Mononuclear cell (primary cell): ENCODE measurements around the gene DNAJB6. TPM values are rescaled to one million over a fixed set of nuclear protein-coding genes. Genes with fewer than 3 reads are reported as not detected.

Source experiments
- H3K27me3 ChIP-seq: 2 replicates; pipeline ENCODE4 v1.6.0; 2011; ENCODE audit warnings: low read length, control low read depth; ENCODE audit not compliant: insufficient read depth
- H3K4me1 ChIP-seq: 2 replicates; pipeline ENCODE4 v1.5.1; 2011; ENCODE audit warnings: mild to moderate bottlenecking, low read length, control low read depth; ENCODE audit not compliant: insufficient read depth
- H3K4me3 ChIP-seq: 2 replicates; pipeline ENCODE4 v1.5.1; 2011; ENCODE audit warnings: mild to moderate bottlenecking, low read length, moderate library complexity
- H3K9me3 ChIP-seq: 2 replicates; pipeline ENCODE4 v1.5.1; 2011; ENCODE audit warnings: low read depth, mild to moderate bottlenecking, control low read depth, low read length
- total RNA-seq: library from RNA; depleted of rRNA; stranded (reverse); fragments of >200 nt; gene quantifications from one replicate; pipeline ENCODE4 v1.2.3, GENCODE V29; 2012

Gene DNAJB6
- total RNA-seq, 1 donor: 224 TPM

DNA sequence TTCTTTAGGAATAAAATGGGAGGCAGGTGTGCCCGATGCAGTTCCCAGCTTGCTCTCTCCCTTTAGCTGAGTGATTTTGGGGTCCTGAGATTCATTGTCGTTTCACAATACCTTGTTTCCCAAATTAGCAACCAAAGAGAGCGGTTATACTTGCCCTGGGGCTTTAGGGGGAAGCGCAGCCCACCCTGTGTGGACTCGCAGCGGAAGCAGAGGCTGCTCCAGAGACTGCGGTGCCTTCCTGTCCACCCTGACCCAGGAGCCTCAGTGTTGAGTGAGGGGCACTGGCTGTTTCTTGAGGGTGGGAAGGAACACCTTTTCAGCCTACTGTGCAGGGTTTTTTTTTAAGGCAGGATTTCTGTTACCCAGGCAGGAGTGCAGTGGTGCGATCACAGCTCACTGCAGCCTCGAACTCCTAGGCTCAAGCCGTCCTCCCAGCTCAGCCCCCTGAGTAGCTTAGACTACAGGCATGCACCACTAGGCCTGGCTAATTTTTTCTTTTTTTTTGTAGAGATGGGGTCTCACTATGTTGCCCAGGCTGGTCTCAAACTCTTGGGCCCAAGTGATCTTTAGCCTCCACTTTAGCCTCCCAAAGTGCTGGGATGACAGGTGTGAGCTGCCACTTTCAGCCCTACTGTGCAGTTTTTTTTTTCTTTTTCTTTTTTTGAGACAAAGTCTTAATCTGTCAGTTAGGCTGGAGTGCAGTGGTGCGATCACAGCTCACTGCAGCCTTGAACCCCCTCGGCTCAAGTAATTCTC lies 67.0 kb downstream of the DNAJB6 start:
- Histone ChIP-seq H3K9me3 (no peaks in the 10 kb centered on the region), H3K4me3 (no peak overlapping the region), H3K4me1 (peaks cover 13% of the 10 kb centered on the region), H3K27me3 (no peaks in the 10 kb centered on the region)

GRCh38 chr7:157404845-157405481 lies 68.2 kb downstream of the DNAJB6 start:
- Histone ChIP-seq H3K27me3 (no peaks in the 10 kb centered on the region), H3K9me3 (no peaks in the 10 kb centered on the region), H3K4me3 (no peak overlapping the region), H3K4me1 (peaks cover 11% of the 10 kb centered on the region)

- no peaks in the 10 kb centered on the region for H3K9me3 ChIP-seq
- no peak overlapping the region for H3K4me3 ChIP-seq
- H3K27me3 ChIP-seq: no peaks in the 10 kb centered on the region
- H3K4me1 ChIP-seq: peaks cover 11% of the 10 kb centered on the region
These were observed 68.7 kb downstream of the DNAJB6 start for GRCh38 chr7:157405501-157405900.

- no peak overlapping the region for H3K4me3 ChIP-seq
These were observed 69.4 kb downstream of the DNAJB6 start for GRCh38 chr7:157405914-157406810.

GRCh38 chr7:157406971-157407370 lies 70.2 kb downstream of the DNAJB6 start:
- peaks cover 5% of the 10 kb centered on the region for H3K4me1 ChIP-seq
- no peak overlapping the region for H3K4me3 ChIP-seq
- no peaks in the 10 kb centered on the region for H3K9me3 ChIP-seq
- H3K27me3 ChIP-seq: no peaks in the 10 kb centered on the region

More at GRCh38 chr7:157405914-157406810, 69.4 kb downstream of the DNAJB6 start:
- Histone ChIP-seq H3K9me3 (no peaks in the 10 kb centered on the region), H3K27me3 (no peaks in the 10 kb centered on the region), H3K4me1 (peaks cover 11% of the 10 kb centered on the region)

DNA sequence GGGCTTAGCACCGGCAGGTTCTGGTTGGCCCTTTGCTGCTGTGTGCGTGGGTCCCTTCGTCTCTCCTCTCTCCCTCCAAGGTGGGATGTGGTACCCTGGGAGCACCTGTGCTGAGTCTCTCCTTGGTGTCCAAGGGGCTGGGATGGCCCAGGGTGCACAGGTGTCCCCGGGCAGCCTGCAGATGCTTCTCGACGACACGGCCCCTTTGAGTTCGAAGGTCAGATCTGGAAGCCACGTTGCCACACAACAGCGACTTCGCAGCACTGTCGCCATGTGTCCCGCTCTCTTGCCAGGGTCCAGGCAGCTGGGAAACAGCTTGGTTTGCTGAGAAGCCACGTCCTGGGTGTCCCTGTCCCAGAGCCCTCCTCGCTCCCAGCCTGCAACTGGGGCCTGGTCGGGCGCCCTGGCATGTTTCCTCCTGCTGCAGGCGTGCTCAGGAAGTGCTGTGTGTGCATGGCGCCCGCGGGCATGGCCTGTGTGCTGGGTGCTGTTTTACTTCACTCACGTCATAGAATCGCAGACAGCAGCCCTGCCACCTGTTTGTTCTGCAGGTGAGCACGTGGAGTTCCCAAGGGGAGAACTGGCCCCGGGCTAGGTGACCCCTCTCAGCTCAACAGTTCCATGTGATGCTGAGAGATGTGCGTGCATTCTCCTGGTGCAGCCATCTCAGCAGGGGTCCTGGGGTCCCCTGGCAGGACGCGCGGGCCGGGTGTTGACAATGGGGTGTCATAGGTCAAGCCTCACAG lies 70.9 kb downstream of the DNAJB6 start:
- H3K9me3 ChIP-seq: no peaks in the 10 kb centered on the region
- no peaks in the 10 kb centered on the region for H3K27me3 ChIP-seq
- H3K4me3 ChIP-seq: no peak overlapping the region
- peaks cover 5% of the 10 kb centered on the region for H3K4me1 ChIP-seq

DNA sequence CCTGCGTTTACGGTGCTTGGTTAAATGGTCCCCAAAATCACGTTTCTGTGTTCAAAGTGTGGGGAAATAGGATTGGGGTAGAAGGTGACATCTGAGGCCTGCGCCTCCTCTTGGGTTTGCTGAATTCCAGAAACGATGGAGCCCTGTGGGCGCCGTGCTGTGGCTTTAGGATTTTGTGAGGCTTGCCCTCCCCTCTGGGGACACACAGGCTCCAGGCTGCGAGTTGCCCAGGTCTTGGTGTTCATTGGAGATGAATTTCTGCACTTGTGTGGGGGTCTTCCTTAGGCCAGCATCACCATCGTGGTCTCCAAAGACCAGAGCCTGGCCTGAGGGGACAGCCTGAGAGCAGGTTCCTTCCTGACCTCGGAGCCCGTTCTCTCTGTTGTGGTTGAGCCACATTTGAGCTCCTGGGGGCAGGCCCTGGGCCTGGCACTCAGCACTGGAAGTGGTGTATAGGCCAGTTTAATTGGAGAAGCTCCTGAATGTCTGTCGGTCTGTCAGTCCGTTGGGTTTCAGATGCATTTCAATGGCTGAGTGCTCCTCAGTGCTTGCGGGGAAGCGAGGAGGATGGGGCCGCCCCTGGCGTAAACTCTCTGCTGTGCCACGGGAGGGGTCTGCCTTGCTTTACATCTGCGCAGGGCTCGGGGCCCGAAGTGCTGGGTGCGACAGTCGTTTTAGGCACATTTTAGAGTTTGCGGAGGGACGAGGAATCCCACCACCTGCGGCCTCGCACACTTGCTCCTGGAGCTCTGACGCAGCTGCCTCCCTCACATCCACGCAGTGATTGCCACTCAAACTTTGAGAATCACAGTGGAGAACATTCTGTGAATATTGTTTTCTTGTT lies 71.7 kb downstream of the DNAJB6 start:
- Histone ChIP-seq H3K4me3 (no peak overlapping the region), H3K4me1 (peaks cover 5% of the 10 kb centered on the region), H3K9me3 (no peaks in the 10 kb centered on the region), H3K27me3 (no peaks in the 10 kb centered on the region)

GRCh38 chr7:157409149-157409752 lies 72.4 kb downstream of the DNAJB6 start:
- Histone ChIP-seq H3K4me1 (peaks cover 5% of the 10 kb centered on the region), H3K27me3 (no peaks in the 10 kb centered on the region), H3K4me3 (no peak overlapping the region), H3K9me3 (no peaks in the 10 kb centered on the region)

- Histone ChIP-seq H3K9me3 (no peaks in the 10 kb centered on the region), H3K4me1 (peaks cover 2% of the 10 kb centered on the region), H3K27me3 (no peaks in the 10 kb centered on the region), H3K4me3 (no peak overlapping the region)
These were observed 73.2 kb downstream of the DNAJB6 start for GRCh38 chr7:157409753-157410727.

- no peaks in the 10 kb centered on the region for H3K9me3 ChIP-seq
- H3K27me3 ChIP-seq: no peaks in the 10 kb centered on the region
- H3K4me3 ChIP-seq: no peak overlapping the region
- no peaks in the 10 kb centered on the region for H3K4me1 ChIP-seq
These were observed 74.2 kb downstream of the DNAJB6 start for GRCh38 chr7:157410831-157411556.

GRCh38 chr7:157411580-157411979 lies 74.8 kb downstream of the DNAJB6 start:
- Histone ChIP-seq H3K4me1 (no peaks in the 10 kb centered on the region), H3K9me3 (no peaks in the 10 kb centered on the region), H3K27me3 (no peaks in the 10 kb centered on the region), H3K4me3 (no peak overlapping the region)

GRCh38 chr7:157412021-157412443 lies 75.2 kb downstream of the DNAJB6 start:
- Histone ChIP-seq H3K4me1 (no peaks in the 10 kb centered on the region), H3K27me3 (no peaks in the 10 kb centered on the region), H3K4me3 (no peak overlapping the region), H3K9me3 (no peaks in the 10 kb centered on the region)
